ENCODE data around the gene SLC30A3. TPM values are rescaled to one million over a fixed set of nuclear protein-coding genes. Genes with fewer than 3 reads are reported as not detected.

The SLC30A3 gene
- total and polyA plus RNA-seq, 2 of the 4 experiments (the other 2 are of a cell fraction): 0.15 TPM; not detected in 1

- 100% methylated on average over 4 of the region's 6 CpGs; no CpG with 5 or more reads in 1 of the 2 experiments for WGBS, 2 experiments (ENCODE audit: extremely low coverage in 2 of 2, insufficient read length in 1 of 2)
- Histone ChIP-seq H3K23ac (ENCODE audit: low read depth, low read length) (no peak overlapping the region), H3K36me3 (ENCODE audit: control insufficient read depth, insufficient read depth, low read length) (peaks cover 51% of the 10 kb centered on the region), H2BK20ac (ENCODE audit: low read depth, low read length) (no peak overlapping the region), H3K14ac (replicated peaks; ENCODE audit: low read depth, low read length) (no peak overlapping the region), H3K9me1 (ENCODE audit: insufficient read depth, low read length) (no peaks in the 10 kb centered on the region; the same call in 1 of the 2 replicates), H3K18ac (ENCODE audit: low read depth, low read length) (no peak overlapping the region), H4K20me1 (ENCODE audit: insufficient read depth, low read length) (no peaks in the 10 kb centered on the region), H3K56ac (ENCODE audit: extremely low read depth, insufficient read depth, low read length) (no peak overlapping the region), H2BK15ac (ENCODE audit: low read depth, low read length) (no peak overlapping the region), H2AK5ac (ENCODE audit: low read depth, low read length) (no peak overlapping the region), H3K4me3 (ENCODE audit: insufficient read depth, low read depth, low read length) (no peak overlapping the region), H3K4me1 (ENCODE audit: control insufficient read depth, insufficient read depth, low read length) (no peaks in the 10 kb centered on the region), H2BK120ac (ENCODE audit: low read depth, low read length) (no peak overlapping the region), H2AK9ac (replicated peaks; ENCODE audit: low read depth, low read length, poor library complexity) (no peak overlapping the region), H3K27ac (ENCODE audit: insufficient read depth, low read length) (no peak overlapping the region), H3K9ac (ENCODE audit: low read depth, low read length) (no peak overlapping the region), H3K9me3 (ENCODE audit: control insufficient read depth, insufficient read depth, low read length) (no peaks in the 10 kb centered on the region), H4K5ac (ENCODE audit: low read depth, low read length) (no peak overlapping the region), H4K91ac (ENCODE audit: insufficient read depth, low read depth, low read length) (no peak overlapping the region), H3K27me3 (ENCODE audit: control insufficient read depth, insufficient read depth, low read length) (no peaks in the 10 kb centered on the region), H3K4me2 (ENCODE audit: low read depth, low read length) (no peak overlapping the region), H4K8ac (ENCODE audit: low read depth in 2 of 2, low read length in 2 of 2) (no peak overlapping the region), H3K4ac (ENCODE audit: low read depth, low read length) (no peak overlapping the region), H2AFZ (replicated peaks; ENCODE audit: low read length, poor library complexity) (no peak overlapping the region), H3K79me1 (ENCODE audit: low read depth in 1 of 2, low read length in 2 of 2) (peaks cover 7 to 21% of the 10 kb centered on the region in 2 experiments), H2BK5ac (ENCODE audit: low read depth, low read length, poor library complexity, severe bottlenecking) (no peak overlapping the region)
- in situ Hi-C loops (cut with MboI; ENCODE audit: low sequenced_read_pairs) (no loop called here), intact Hi-C loops (cut with micrococcal nuclease) (no loop called here), dilution Hi-C loops (cut with HindIII; ENCODE audit: low sequenced_read_pairs, unreplicated experiment) (no loop called here)
- DNase-seq (no peak), ATAC-seq (ENCODE audit: low read depth) (no peak)
- BruUV-seq (replicated peaks): no TSS peak
- CTCF ChIA-PET: no interaction called here
- TF ChIP-seq CEBPB (IDR thresholded peaks at IDR 0.05; ENCODE audit: low read depth, low read length): no peak
- TF ChIP-seq NFE2L2 (IDR thresholded peaks at IDR 0.05; ENCODE audit: low read depth, low read length): no peak
- TF ChIP-seq, protein P1, sequence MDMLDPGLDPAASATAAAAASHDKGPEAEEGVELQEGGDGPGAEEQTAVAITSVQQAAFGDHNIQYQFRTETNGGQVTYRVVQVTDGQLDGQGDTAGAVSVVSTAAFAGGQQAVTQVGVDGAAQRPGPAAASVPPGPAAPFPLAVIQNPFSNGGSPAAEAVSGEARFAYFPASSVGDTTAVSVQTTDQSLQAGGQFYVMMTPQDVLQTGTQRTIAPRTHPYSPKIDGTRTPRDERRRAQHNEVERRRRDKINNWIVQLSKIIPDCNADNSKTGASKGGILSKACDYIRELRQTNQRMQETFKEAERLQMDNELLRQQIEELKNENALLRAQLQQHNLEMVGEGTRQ (IDR thresholded peaks at IDR 0.05; ENCODE audit: low read depth, low read length): no peak
- TF ChIP-seq MAFK (IDR thresholded peaks at IDR 0.05; ENCODE audit: low read depth, low read length): no peak
- TF ChIP-seq CTCF (conservative IDR thresholded peaks at IDR 0.05; ENCODE audit: low read depth, low read length): no peak
- TF ChIP-seq RFX5 (IDR thresholded peaks at IDR 0.05; ENCODE audit: low read depth, low read length): no peak
- TF ChIP-seq POLR2A (IDR thresholded peaks at IDR 0.05; ENCODE audit: low read depth, low read length): no peak
- TF ChIP-seq RAD21 (IDR thresholded peaks at IDR 0.05; ENCODE audit: low read length): no peak
- no peak for TF ChIP-seq RCOR1 (IDR thresholded peaks at IDR 0.05; ENCODE audit: insufficient replicate concordance, low read length)
- no peak for TF ChIP-seq MXI1 (IDR thresholded peaks at IDR 0.05; ENCODE audit: borderline replicate concordance, low read depth, low read length)
- TF ChIP-seq ELK1 (IDR thresholded peaks at IDR 0.05; ENCODE audit: borderline replicate concordance, low read depth, low read length): no peak
- no peak for TF ChIP-seq MAZ (IDR thresholded peaks at IDR 0.05; ENCODE audit: borderline replicate concordance, low read depth, low read length)
- no peak for TF ChIP-seq BHLHE40 (IDR thresholded peaks at IDR 0.05; ENCODE audit: low read depth, low read length)
- TF ChIP-seq FOS (IDR thresholded peaks at IDR 0.05; ENCODE audit: low read depth, low read length): no peak
- no peak for TF ChIP-seq CHD1 (IDR thresholded peaks at IDR 0.05; ENCODE audit: low read depth, low read length)
- TF ChIP-seq SMC3 (IDR thresholded peaks at IDR 0.05; ENCODE audit: low read depth, low read length): no peak
- POLR2A ChIA-PET (ENCODE audit: unreplicated experiment): no interaction called here
These were observed 39.4 kb downstream of the SLC30A3 start for GRCh38 chr2:27223416-27223815.

Data from IMR-90 (cell line).